HFF-Myc (cell line): ENCODE measurements around the gene SLC25A14.

ENCODE experiments used
- DNase-seq: peaks from one replicate; pipeline ENCODE4 v3.0.0-alpha.2; 2011; ENCODE audit warnings: low read depth; ENCODE audit errors: extremely low read depth
- H3K4me3 ChIP-seq: replicated peaks from 2 replicates; pipeline ENCODE4 v1.5.1; 2011; ENCODE audit warnings: low read depth, mild to moderate bottlenecking, control low read depth, low read length
- TF ChIP-seq, protein P1 (sequence below): IDR thresholded peaks from 2 replicates; pipeline ENCODE4 v1.5.1; 2012; ENCODE audit warnings: mild to moderate bottlenecking, low read depth, low read length, control low read depth; ENCODE audit errors: missing control alignments

The SLC25A14 gene, protein sequence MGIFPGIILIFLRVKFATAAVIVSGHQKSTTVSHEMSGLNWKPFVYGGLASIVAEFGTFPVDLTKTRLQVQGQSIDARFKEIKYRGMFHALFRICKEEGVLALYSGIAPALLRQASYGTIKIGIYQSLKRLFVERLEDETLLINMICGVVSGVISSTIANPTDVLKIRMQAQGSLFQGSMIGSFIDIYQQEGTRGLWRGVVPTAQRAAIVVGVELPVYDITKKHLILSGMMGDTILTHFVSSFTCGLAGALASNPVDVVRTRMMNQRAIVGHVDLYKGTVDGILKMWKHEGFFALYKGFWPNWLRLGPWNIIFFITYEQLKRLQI

DNA sequence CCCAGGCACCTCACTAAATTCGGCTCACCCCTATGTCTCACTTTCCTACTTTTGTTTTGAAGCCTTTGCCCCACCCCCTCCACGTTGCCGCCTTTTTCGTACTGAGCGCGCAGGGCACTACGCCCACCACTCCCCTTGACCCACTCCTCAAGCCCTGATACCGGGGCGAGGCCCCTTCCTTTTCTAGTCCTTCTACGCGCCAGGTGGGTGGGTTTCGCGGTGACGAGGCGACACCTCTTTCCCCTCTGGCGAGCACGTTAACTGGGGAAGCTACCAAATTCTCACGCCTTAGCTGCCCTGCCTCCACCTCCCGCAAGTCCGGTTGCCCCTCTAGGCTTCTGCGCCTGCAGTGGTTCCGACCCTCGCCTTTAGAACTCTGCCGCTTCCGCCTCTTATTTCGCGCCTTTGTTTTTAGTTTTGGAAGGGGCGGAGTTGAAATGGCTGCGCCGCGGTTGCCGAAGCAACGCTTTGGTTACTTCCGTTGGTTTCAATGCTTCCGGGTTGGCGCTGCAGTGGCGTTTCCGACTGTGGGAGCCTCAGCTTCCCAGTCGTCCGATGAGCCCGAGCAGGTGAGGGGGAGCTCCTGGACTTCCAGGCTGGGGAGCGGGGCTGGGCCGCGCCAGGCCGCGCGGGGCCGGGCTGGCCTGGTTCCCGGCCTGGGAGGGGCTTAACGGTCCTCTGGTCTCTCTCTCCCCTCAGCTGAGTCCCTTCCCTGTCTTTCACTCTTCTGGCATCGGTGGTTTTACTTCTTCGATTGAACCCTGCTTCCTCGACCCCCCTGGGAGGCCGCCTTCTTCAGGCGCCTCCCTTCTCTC lies at the start of gene SLC25A14:
SLC25A14 (plus strand) TSS at position 512 of the 815 bp plus-strand sequence. CDS start 360 bp downstream, outside the sequence.
- peak within 1 kb of the TSS; percentile 63 for H3K4me3 ChIP-seq
- TF ChIP-seq, protein P1, sequence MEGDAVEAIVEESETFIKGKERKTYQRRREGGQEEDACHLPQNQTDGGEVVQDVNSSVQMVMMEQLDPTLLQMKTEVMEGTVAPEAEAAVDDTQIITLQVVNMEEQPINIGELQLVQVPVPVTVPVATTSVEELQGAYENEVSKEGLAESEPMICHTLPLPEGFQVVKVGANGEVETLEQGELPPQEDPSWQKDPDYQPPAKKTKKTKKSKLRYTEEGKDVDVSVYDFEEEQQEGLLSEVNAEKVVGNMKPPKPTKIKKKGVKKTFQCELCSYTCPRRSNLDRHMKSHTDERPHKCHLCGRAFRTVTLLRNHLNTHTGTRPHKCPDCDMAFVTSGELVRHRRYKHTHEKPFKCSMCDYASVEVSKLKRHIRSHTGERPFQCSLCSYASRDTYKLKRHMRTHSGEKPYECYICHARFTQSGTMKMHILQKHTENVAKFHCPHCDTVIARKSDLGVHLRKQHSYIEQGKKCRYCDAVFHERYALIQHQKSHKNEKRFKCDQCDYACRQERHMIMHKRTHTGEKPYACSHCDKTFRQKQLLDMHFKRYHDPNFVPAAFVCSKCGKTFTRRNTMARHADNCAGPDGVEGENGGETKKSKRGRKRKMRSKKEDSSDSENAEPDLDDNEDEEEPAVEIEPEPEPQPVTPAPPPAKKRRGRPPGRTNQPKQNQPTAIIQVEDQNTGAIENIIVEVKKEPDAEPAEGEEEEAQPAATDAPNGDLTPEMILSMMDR, result no peak
- peak; percentile 32 for DNase-seq

DNA sequence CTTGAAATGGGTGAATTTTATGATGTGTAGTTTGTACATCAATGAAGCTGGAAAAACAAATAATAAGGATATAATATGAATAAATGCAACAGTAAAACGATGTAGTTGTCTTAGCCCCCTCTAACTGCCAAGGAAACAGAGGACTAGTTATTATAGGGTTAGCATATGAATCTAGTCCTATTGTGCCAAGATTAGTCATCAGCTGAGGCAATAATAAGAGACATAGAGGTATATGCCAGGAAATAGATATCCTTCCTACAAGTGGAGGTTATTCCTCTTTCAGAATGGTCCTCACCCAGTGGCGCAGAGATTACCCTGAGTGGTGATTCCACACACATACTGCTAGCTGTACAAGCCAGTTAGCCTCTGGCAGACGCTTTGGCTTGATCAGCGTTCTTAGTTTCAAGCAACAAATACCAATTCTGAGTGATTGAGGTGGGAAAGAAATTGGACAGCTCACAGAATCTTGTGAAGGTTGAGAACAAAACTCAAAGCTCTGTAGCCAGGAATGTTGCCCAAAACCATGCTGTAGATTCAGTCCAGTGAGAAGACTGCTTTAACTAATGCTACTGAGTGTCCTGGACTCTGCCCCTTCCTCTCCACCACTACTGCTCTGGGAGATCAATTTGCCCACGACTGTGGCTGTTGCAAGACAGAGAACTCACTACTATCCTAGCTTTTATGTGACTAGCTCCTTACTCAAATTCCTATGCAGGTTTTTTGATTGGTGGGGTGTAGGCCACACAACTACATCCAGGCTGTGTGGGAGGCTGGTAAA lies 44.0 kb upstream of the SLC25A14 start:
- H3K4me3 ChIP-seq, result no peak overlapping the region
- no peak for DNase-seq
- TF ChIP-seq, protein P1, result no peak

DNA sequence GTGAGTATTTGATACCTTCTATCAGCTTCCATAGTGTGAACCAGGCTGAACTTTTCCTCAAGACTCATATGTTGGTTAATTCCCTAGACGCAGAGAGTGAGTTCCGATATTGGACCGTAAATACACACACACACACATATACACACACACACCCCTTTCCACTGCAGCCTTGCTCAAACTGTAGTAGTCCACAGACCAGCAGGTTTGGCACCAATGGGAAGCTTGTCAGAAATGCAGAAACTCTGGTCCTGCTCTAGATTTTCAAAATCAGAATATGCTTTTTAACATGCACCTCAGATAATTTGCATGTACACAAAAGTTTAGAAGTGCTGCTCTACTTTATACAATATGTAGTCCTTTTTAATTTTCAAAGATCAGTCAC lies 43.4 kb upstream of the SLC25A14 start:
- H3K4me3 ChIP-seq, result no peak overlapping the region
- no peak for DNase-seq
- TF ChIP-seq, protein P1, result no peak

DNA sequence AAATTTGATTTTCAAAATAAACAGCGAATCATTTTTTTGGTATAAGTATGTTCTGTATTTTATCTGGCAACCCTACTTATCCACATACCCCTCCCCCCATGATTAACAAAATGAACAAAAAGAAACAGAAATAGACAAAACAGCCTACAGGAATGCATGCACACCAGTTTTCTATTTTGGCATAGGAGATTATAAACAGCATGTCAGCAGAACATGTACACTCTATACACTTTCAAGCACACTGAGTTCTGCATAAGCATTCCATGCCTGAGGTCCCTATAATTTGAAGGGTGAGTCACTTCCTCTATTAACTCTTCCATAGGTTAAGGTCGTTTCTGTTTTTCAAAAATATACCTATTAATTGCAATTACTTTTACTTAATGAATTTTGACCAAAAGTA lies 43.0 kb upstream of the SLC25A14 start:
- TF ChIP-seq, protein P1, result no peak
- peak; percentile 26 for DNase-seq
- no peak overlapping the region for H3K4me3 ChIP-seq

DNA sequence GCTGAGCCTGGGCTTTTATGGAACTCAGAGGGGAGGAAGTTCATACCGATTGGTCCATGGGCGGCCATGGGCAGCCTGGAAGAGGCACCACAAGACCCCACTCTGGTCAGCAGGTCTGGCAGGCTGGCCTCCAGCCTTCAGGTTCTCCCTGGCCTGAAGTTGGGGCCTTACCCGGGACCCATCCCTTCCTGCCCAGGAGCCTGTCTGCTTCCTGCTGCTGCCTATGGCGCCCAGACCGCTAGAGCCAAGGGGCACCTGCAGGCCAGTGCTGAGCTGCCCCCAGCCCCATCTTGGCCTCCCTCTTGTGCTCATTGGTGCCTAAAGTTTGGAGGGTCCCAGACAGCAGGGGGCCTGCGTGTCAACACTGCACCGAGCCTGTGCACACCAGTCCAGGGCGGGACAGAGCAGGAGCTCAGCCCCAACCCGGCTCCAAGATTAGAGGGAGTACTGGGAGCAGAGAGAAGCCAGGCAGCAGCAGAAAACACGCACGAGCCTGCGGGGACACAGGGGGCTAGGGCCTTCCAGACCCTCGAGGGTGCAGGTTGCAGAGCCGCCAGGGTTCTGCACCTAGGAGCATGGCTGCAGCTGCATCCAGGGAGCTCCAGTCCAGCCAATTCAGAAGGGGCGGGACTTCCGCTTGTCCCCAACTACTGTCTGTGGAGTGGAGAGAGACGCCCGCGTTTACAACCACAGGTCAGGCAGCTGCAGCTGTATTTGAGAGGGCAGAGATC lies 40.3 kb upstream of the SLC25A14 start:
- H3K4me3 ChIP-seq, result no peak overlapping the region
- no peak for DNase-seq

DNA sequence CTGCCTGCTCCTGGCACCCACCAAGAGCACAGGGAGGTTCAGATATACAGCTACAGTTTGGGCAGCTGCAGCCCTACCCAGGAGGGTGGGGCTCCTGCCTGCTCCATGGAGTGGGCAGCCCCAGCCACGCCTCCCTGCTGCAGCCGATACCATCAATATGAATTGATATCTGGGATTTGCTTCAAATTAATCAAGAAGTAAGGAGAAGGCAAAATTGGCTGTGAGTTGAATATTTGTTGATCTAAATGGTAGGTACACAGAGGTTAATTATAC lies 39.8 kb upstream of the SLC25A14 start:
- TF ChIP-seq, protein P1, result no peak

More for the DNA sequence above, 40.3 kb upstream of the SLC25A14 start:
- TF ChIP-seq, protein P1, result no peak

More for the DNA sequence above, 39.8 kb upstream of the SLC25A14 start:
- H3K4me3 ChIP-seq, result no peak overlapping the region
- no peak for DNase-seq
